GM12878 (cell line): ENCODE data around the gene FUT8.

Experiments used
- CREM ChIP-seq: IDR thresholded peaks from 2 replicates; pipeline ENCODE4 v1.6.1; 2014; ENCODE audit warnings: antibody characterized with exemption, low read depth
- CTCF ChIP-seq, 3 experiments: IDR thresholded peaks in 2 of 3; conservative IDR thresholded peaks in 1 of 3; 2 replicates each; pipeline ENCODE4 v1.5.1; 2011; ENCODE audit warnings: low read depth in 3 of 3, low read length in 3 of 3, mild to moderate bottlenecking in 3 of 3, control low read depth in 2 of 3, moderate library complexity in 2 of 3, inconsistent platforms in 1 of 3, mixed read lengths in 1 of 3; ENCODE audit not compliant: control insufficient read depth in 2 of 3, insufficient read depth in 1 of 3; ENCODE audit errors: extremely low read depth in 1 of 3
- PAX5 ChIP-seq: IDR thresholded peaks from 2 replicates; pipeline ENCODE4 v1.6.1; 2011; ENCODE audit warnings: low read depth, low read length, borderline replicate concordance
- PRDM15 ChIP-seq: fragments of 450-650 bp; formaldehyde crosslinking; IDR thresholded peaks from 2 replicates; pipeline ENCODE4 v1.4.0; 2020; ENCODE audit warnings: mild to moderate bottlenecking, moderate library complexity

GRCh38 chr14:65531148-65531547, 118.6 kb downstream of the FUT8 start:
- no peak for TF ChIP-seq PAX5
- no peak for TF ChIP-seq CTCF (IDR thresholded peaks at IDR 0.05 in 2 of 3, conservative IDR thresholded peaks at IDR 0.05 in 1 of 3; ENCODE audit: control insufficient read depth in 2 of 3, extremely low read depth in 1 of 3, insufficient read depth in 1 of 3, low read depth in 3 of 3, low read length in 3 of 3)
- TF ChIP-seq PRDM15 (CRISPR knock-in tag), result no peak
- no peak for TF ChIP-seq CREM
